ENCODE data around the gene HK1. TPM values are rescaled to one million over a fixed set of nuclear protein-coding genes. Genes with fewer than 3 reads are reported as not detected.

The HK1 gene
- polyA plus RNA-seq, 1 donor from 2014 or later: 88.6 TPM

- Mint-ChIP-seq H3K9me3 (no peaks in the 10 kb centered on the region), H3K4me1 (peaks cover 0 to 5% (median 2%) of the 10 kb centered on the region in 3 donors), H3K4me3 (no peak overlapping the region), H3K36me3 (peaks cover 4% of the 10 kb centered on the region), H3K27me3 (no peaks in the 10 kb centered on the region), H3K27ac (no peak overlapping the region)
Measured at GRCh38 chr10:69372126-69372980, 94.1 kb downstream of the HK1 start.

DNA sequence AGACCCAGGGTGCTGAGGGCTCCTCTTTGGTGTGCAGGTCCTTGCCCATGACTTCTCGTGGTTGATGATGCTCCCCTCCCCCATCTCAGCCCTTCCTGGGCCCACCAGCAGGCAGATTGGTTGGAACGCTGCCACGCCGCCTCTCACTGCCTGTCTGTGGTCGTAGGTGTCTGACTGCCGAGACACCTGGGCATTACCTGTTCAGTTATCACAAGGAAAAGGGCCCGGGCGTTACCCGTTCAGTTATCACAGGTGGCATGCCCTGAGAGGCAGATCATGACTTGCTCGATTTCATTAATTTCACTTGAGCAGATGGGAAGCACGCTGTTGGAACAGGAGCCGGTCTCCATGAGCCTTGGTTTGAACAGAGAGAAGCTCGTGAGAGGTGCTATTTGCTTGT lies 95.9 kb downstream of the HK1 start:
- no peak overlapping the region for H3K4me3 Mint-ChIP-seq
- H3K27ac Mint-ChIP-seq: peak overlapping the region in 2 of 3 donors; percentile 33 to 62
- H3K9me3 Mint-ChIP-seq: no peaks in the 10 kb centered on the region
- peaks cover 4% of the 10 kb centered on the region for H3K36me3 Mint-ChIP-seq
- no peaks in the 10 kb centered on the region for H3K27me3 Mint-ChIP-seq
- H3K4me1 Mint-ChIP-seq: peaks cover 13 to 14% (median 14%) of the 10 kb centered on the region in 3 donors

GRCh38 chr10:69374931-69375306 lies 96.6 kb downstream of the HK1 start:
- H3K27me3 Mint-ChIP-seq: no peaks in the 10 kb centered on the region
- peaks cover 13 to 14% (median 14%) of the 10 kb centered on the region in 3 donors for H3K4me1 Mint-ChIP-seq
- no peak overlapping the region for H3K4me3 Mint-ChIP-seq
- H3K36me3 Mint-ChIP-seq: peaks cover 2% of the 10 kb centered on the region
- no peaks in the 10 kb centered on the region for H3K9me3 Mint-ChIP-seq
- H3K27ac Mint-ChIP-seq: peak overlapping the region in 1 of 3 donors; percentile 43

- Mint-ChIP-seq H3K9me3 (no peaks in the 10 kb centered on the region), H3K27ac (no peak overlapping the region), H3K4me1 (peaks cover 13 to 14% (median 14%) of the 10 kb centered on the region in 3 donors), H3K27me3 (no peaks in the 10 kb centered on the region), H3K4me3 (no peak overlapping the region), H3K36me3 (peaks cover 2% of the 10 kb centered on the region)
Measured at GRCh38 chr10:69375307-69376151, 97.2 kb downstream of the HK1 start.

- H3K27me3 Mint-ChIP-seq: no peaks in the 10 kb centered on the region
- peak overlapping the region in 1 of 3 donors; percentile 23 for H3K27ac Mint-ChIP-seq
- peaks cover 13 to 14% (median 14%) of the 10 kb centered on the region in 3 donors for H3K4me1 Mint-ChIP-seq
- H3K9me3 Mint-ChIP-seq: no peaks in the 10 kb centered on the region
- no peak overlapping the region for H3K4me3 Mint-ChIP-seq
- H3K36me3 Mint-ChIP-seq: peaks cover 2% of the 10 kb centered on the region
Measured at GRCh38 chr10:69376662-69377061, 98.4 kb downstream of the HK1 start.

- Mint-ChIP-seq H3K27ac (peak overlapping the region in 2 of 3 donors; percentile 23 to 92), H3K4me3 (peak overlapping the region in 1 of 4 donors; percentile 52), H3K4me1 (peaks cover 13 to 14% (median 14%) of the 10 kb centered on the region in 3 donors), H3K27me3 (no peaks in the 10 kb centered on the region), H3K36me3 (peaks cover 2% of the 10 kb centered on the region), H3K9me3 (no peaks in the 10 kb centered on the region)
Measured at GRCh38 chr10:69377191-69377590, 98.9 kb downstream of the HK1 start.

DNA sequence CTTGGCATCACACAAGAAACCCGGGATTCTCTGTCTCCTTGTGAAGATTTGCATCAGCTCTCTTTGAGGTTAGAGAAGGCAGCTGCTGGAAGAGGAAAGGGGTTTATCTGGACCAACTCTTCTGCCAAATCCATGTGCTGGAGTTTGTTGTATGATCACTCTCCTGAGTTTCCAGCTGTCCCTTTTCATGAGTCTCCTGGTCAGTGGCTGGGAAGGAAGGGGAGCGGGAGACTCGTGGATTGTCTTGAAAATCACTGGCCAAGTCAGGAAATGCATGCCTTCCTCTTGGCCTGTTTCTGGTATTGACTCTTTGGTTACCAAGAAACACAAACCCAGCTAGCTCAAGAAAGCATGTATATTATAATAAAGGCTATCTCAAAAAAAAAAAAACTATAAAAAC lies 99.6 kb downstream of the HK1 start:
- Mint-ChIP-seq H3K4me3 (peak overlapping the region in 2 of 4 donors; percentile 52 to 85), H3K27ac (peak overlapping the region; percentile 15 to 92 (median 78)), H3K36me3 (peaks cover 2% of the 10 kb centered on the region), H3K4me1 (peaks cover 13 to 14% (median 13%) of the 10 kb centered on the region in 3 donors), H3K9me3 (no peaks in the 10 kb centered on the region), H3K27me3 (no peaks in the 10 kb centered on the region)

- H3K9me3 Mint-ChIP-seq: no peaks in the 10 kb centered on the region
- peaks cover 13 to 14% (median 13%) of the 10 kb centered on the region in 3 donors for H3K4me1 Mint-ChIP-seq
- H3K27me3 Mint-ChIP-seq: no peaks in the 10 kb centered on the region
- no peak overlapping the region for H3K27ac Mint-ChIP-seq
- peaks cover 4% of the 10 kb centered on the region for H3K36me3 Mint-ChIP-seq
- no peak overlapping the region for H3K4me3 Mint-ChIP-seq
Measured at GRCh38 chr10:69379800-69380199, 101.5 kb downstream of the HK1 start.

DNA sequence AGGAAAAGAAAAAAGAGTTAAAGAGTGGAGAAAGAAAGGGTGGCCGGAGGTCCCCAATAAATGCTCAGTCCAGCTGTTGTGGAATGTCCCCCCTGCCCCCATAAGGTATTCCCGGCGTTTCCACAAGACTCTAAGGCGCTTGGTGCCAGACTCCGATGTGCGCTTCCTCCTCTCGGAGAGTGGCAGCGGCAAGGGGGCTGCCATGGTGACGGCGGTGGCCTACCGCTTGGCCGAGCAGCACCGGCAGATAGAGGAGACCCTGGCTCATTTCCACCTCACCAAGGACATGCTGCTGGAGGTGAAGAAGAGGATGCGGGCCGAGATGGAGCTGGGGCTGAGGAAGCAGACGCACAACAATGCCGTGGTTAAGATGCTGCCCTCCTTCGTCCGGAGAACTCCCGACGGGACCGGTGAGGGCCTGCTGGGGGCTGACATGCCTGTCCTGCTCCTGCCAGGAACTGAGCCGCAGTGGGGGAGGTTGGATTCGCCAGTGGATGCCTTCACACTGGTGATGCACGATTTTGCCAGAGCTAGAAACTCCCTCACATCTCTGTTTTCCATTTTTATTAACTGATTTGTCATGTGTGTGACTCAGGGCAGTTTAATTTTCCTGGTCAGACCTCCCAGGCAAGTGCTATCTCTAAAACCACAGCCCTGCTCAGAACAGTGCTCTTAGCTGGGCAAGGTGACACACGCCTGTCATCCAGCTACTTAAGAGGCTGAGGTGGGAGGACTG lies 104.3 kb downstream of the HK1 start:
- H3K27ac Mint-ChIP-seq: peak overlapping the region in 1 of 3 donors; percentile 84
- peaks cover 7% of the 10 kb centered on the region for H3K36me3 Mint-ChIP-seq
- no peak overlapping the region for H3K4me3 Mint-ChIP-seq
- no peaks in the 10 kb centered on the region for H3K9me3 Mint-ChIP-seq
- no peaks in the 10 kb centered on the region for H3K27me3 Mint-ChIP-seq
- peaks cover 8 to 14% (median 9%) of the 10 kb centered on the region in 3 donors for H3K4me1 Mint-ChIP-seq

GRCh38 chr10:69383558-69383957 lies 105.3 kb downstream of the HK1 start:
- no peak overlapping the region for H3K4me3 Mint-ChIP-seq
- peaks cover 0 to 5% (median 3%) of the 10 kb centered on the region in 3 donors for H3K4me1 Mint-ChIP-seq
- peaks cover 11% of the 10 kb centered on the region for H3K36me3 Mint-ChIP-seq
- H3K27me3 Mint-ChIP-seq: no peaks in the 10 kb centered on the region
- H3K27ac Mint-ChIP-seq: no peak overlapping the region
- peaks cover 0 to 3% (median 0%) of the 10 kb centered on the region in 3 donors for H3K9me3 Mint-ChIP-seq

GRCh38 chr10:69384320-69384719 lies 106.0 kb downstream of the HK1 start:
- Mint-ChIP-seq H3K4me3 (no peak overlapping the region), H3K27ac (no peak overlapping the region), H3K4me1 (peaks cover 0 to 4% (median 0%) of the 10 kb centered on the region in 3 donors), H3K27me3 (no peaks in the 10 kb centered on the region), H3K36me3 (peaks cover 12% of the 10 kb centered on the region), H3K9me3 (peaks cover 0 to 4% (median 0%) of the 10 kb centered on the region in 3 donors)

DNA sequence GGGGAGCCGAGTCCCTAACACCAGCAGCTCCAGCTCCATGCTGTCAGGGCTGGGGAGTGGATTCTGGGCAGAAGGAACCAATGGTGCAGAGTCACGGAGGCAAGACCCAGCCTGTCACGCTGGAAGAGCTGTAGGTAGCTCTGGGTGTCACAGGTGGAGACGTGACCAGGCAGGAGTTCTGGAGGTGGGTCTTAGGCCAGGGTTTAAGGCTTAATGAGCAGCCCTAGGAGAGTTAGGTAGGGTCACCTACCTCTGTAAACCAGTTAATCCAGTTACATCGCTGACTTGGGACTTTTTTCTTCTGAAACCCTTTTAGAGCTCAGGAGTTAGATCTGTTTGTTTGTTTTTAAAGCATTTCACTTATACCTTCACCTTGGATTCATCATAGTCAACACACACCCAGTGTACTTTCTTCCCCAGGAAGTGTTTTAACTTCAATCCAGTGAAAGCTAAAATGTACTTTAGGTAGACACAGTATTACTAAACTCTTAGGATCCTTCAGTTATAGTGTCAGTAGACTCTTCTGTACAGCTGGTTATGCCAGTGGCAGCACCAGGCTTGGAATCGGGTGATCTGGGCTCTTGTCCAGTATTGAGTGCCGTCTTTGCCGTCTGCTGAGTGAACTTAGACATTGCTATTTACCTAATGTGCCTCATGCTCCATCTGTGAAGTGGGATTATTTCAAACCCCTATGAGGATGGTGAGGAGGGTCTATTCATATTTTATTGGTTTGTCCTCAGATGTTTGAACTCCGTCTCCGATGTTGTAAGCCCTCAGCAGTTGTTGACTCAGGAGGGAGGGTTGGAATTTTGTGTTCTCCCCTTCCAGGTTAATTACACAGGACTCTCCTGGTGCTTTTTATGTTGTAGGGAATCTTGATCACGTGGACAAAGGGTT lies 107.4 kb downstream of the HK1 start:
- peaks cover 12% of the 10 kb centered on the region for H3K36me3 Mint-ChIP-seq

DNA sequence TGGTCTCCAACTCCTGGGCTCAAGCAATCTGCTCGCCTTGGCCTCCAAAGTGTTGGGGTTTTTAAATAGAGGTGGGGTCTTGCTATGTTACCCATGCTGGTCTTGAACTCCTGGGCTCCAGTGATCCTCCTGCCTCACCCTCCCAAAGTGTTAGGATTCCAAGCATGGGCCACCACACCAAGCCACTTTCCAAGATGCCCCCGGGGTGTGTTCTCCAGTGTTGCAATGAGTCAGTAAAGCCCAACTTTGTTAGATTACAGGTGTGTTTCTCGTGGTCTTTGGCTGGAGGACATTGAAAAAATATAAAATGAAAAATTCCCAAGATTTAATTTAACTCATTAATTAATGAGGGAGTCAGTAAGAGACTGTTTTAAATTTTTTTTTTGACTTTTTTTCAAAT lies 109.2 kb downstream of the HK1 start:
- Mint-ChIP-seq H3K9me3 (peaks cover 0 to 4% (median 0%) of the 10 kb centered on the region in 3 donors), H3K27ac (no peak overlapping the region), H3K4me1 (peaks cover 8 to 12% (median 10%) of the 10 kb centered on the region in 3 donors), H3K4me3 (no peak overlapping the region), H3K36me3 (peaks cover 12% of the 10 kb centered on the region), H3K27me3 (no peaks in the 10 kb centered on the region)

More for the DNA sequence above, 107.4 kb downstream of the HK1 start:
- Mint-ChIP-seq H3K9me3 (peaks cover 0 to 4% (median 0%) of the 10 kb centered on the region in 3 donors), H3K4me3 (no peak overlapping the region), H3K4me1 (peaks cover 6 to 10% (median 6%) of the 10 kb centered on the region in 3 donors), H3K27me3 (no peaks in the 10 kb centered on the region), H3K27ac (peak overlapping the region in 1 of 3 donors; percentile 47)

GRCh38 chr10:69388488-69388887 lies 110.2 kb downstream of the HK1 start:
- H3K27ac Mint-ChIP-seq: no peak overlapping the region
- H3K4me3 Mint-ChIP-seq: no peak overlapping the region
- no peaks in the 10 kb centered on the region for H3K27me3 Mint-ChIP-seq
- H3K4me1 Mint-ChIP-seq: peaks cover 10 to 14% (median 10%) of the 10 kb centered on the region in 3 donors
- H3K36me3 Mint-ChIP-seq: peaks cover 15% of the 10 kb centered on the region
- H3K9me3 Mint-ChIP-seq: peaks cover 0 to 4% (median 0%) of the 10 kb centered on the region in 3 donors
